Mucosa of rectum (tissue), 2 donors: ENCODE results near the gene TMEM19.
"Not testable (repeated sequence)": the region's sequence is repeated elsewhere in the genome, so short reads cannot be mapped to it uniquely, and the experiment has no call there.

Source experiments
- H3K27ac ChIP-seq, 2 donors: one replicate each; pipeline ENCODE4 v1.7.0; 2013; ENCODE audit warnings: inconsistent platforms in 2 of 2, low read depth in 2 of 2, low read length in 2 of 2
- H3K27me3 ChIP-seq, 2 donors: one replicate each; pipeline ENCODE4 v1.7.0; 2013; ENCODE audit warnings: low read length in 2 of 2; ENCODE audit not compliant: control insufficient read depth in 2 of 2, insufficient read depth in 2 of 2
- H3K36me3 ChIP-seq, 2 donors: one replicate each; pipeline ENCODE4 v1.7.0; 2013; ENCODE audit warnings: low read length in 2 of 2; ENCODE audit not compliant: control insufficient read depth in 2 of 2, insufficient read depth in 2 of 2
- H3K4me1 ChIP-seq, 2 donors: one replicate each; pipeline ENCODE4 v1.7.0; 2013; ENCODE audit warnings: low read length in 2 of 2, mild to moderate bottlenecking in 1 of 2; ENCODE audit not compliant: control insufficient read depth in 2 of 2, insufficient read depth in 2 of 2
- H3K4me3 ChIP-seq, 2 donors: one replicate each; pipeline ENCODE4 v1.7.0; 2013; ENCODE audit warnings: low read length in 2 of 2
- H3K9ac ChIP-seq, 2 donors: one replicate each; pipeline ENCODE4 v1.7.0; 2013; ENCODE audit warnings: low read length in 2 of 2, low read depth in 1 of 2, mild to moderate bottlenecking in 1 of 2
- H3K9me3 ChIP-seq, 2 donors: one replicate each; pipeline ENCODE4 v1.7.0; 2013; ENCODE audit warnings: low read length in 2 of 2; ENCODE audit not compliant: control insufficient read depth in 2 of 2
- donor health status: healthy.
- donor health status: Normal muscosa, but diverticular disease.

TMEM19 gene

GRCh38 chr12:71687172-71687571 lies 1.3 kb downstream of the TMEM19 start:
- peak overlapping the region; percentile 26 to 96 for H3K27ac ChIP-seq
- H3K36me3 ChIP-seq, result not testable (repeated sequence)

GRCh38 chr12:71688961-71689570 lies 3.2 kb downstream of the TMEM19 start:
- peak overlapping the region in 1 of 2 donors; percentile 8 for H3K9ac ChIP-seq
- H3K27ac ChIP-seq, result peak overlapping the region in 1 of 2 donors; percentile 33
- H3K27me3 ChIP-seq, result no peaks in the 10 kb centered on the region
- H3K4me1 ChIP-seq, result peaks cover 7 to 27% of the 10 kb centered on the region in 2 donors
- peak overlapping the region in 1 of 2 donors; percentile 90 for H3K4me3 ChIP-seq
- no peaks in the 10 kb centered on the region for H3K9me3 ChIP-seq
- no peaks in the 10 kb centered on the region for H3K36me3 ChIP-seq

More at GRCh38 chr12:71687172-71687571, 1.3 kb downstream of the TMEM19 start:
- H3K9me3 ChIP-seq, H3K27me3 ChIP-seq: not testable (repeated sequence)
- H3K4me3 ChIP-seq, result peak overlapping the region; percentile 90 to 94
- H3K9ac ChIP-seq, result peak overlapping the region; percentile 84 to 90
- peaks cover 0 to 21% of the 10 kb centered on the region in 2 donors for H3K4me1 ChIP-seq

GRCh38 chr12:71691504-71692129 lies 5.7 kb downstream of the TMEM19 start:
- Histone ChIP-seq H3K36me3 (no peaks in the 10 kb centered on the region), H3K9me3 (no peaks in the 10 kb centered on the region), H3K4me3 (no peak overlapping the region), H3K4me1 (peaks cover 19 to 38% of the 10 kb centered on the region in 2 donors), H3K27ac (peak overlapping the region in 1 of 2 donors; percentile 62), H3K9ac (no peak overlapping the region), H3K27me3 (no peaks in the 10 kb centered on the region)

- Histone ChIP-seq H3K27ac (peak overlapping the region; percentile 77 to 84), H3K9me3 (no peaks in the 10 kb centered on the region), H3K36me3 (peaks cover 2 to 9% of the 10 kb centered on the region in 2 donors), H3K4me1 (peaks cover 19 to 28% of the 10 kb centered on the region in 2 donors), H3K9ac (no peak overlapping the region), H3K4me3 (no peak overlapping the region), H3K27me3 (no peaks in the 10 kb centered on the region)
These were observed 7.2 kb downstream of the TMEM19 start for GRCh38 chr12:71693126-71693525.

GRCh38 chr12:71693651-71694050 lies 7.8 kb downstream of the TMEM19 start:
- H3K27ac ChIP-seq, result peak overlapping the region; percentile 77 to 84
- H3K27me3 ChIP-seq, H3K9me3 ChIP-seq, H3K9ac ChIP-seq: not testable (repeated sequence)
- peak overlapping the region in 1 of 2 donors; percentile 32 for H3K4me3 ChIP-seq
- H3K36me3 ChIP-seq, result peaks cover 3 to 13% of the 10 kb centered on the region in 2 donors
- H3K4me1 ChIP-seq, result peaks cover 19 to 24% of the 10 kb centered on the region in 2 donors

- peaks cover 8 to 18% of the 10 kb centered on the region in 2 donors for H3K36me3 ChIP-seq
These were observed 8.4 kb downstream of the TMEM19 start for GRCh38 chr12:71694099-71694820.

GRCh38 chr12:71695782-71696181 lies 9.9 kb downstream of the TMEM19 start:
- no peaks in the 10 kb centered on the region for H3K27me3 ChIP-seq
- no peak overlapping the region for H3K4me3 ChIP-seq
- H3K9ac ChIP-seq, result no peak overlapping the region
- peaks cover 19 to 24% of the 10 kb centered on the region in 2 donors for H3K4me1 ChIP-seq
- no peaks in the 10 kb centered on the region for H3K9me3 ChIP-seq
- H3K27ac ChIP-seq, result no peak overlapping the region
- H3K36me3 ChIP-seq, result peaks cover 16 to 27% of the 10 kb centered on the region in 2 donors

More at GRCh38 chr12:71694099-71694820, 8.4 kb downstream of the TMEM19 start:
- peak overlapping the region in 1 of 2 donors; percentile 32 for H3K4me3 ChIP-seq
- H3K4me1 ChIP-seq, result peaks cover 19 to 24% of the 10 kb centered on the region in 2 donors
- H3K9me3 ChIP-seq, result no peaks in the 10 kb centered on the region
- H3K27ac ChIP-seq, result peak overlapping the region; percentile 77 to 84
- H3K27me3 ChIP-seq, result no peaks in the 10 kb centered on the region
- H3K9ac ChIP-seq, result peak overlapping the region in 1 of 2 donors; percentile 22

GRCh38 chr12:71702181-71702580 lies 16.3 kb downstream of the TMEM19 start:
- H3K4me1 ChIP-seq, H3K4me3 ChIP-seq, H3K27ac ChIP-seq, H3K9me3 ChIP-seq, H3K27me3 ChIP-seq, H3K9ac ChIP-seq: not testable (repeated sequence)
- H3K36me3 ChIP-seq, result peaks cover 17 to 28% of the 10 kb centered on the region in 2 donors

GRCh38 chr12:71702590-71702989 lies 16.7 kb downstream of the TMEM19 start:
- H3K4me1 ChIP-seq, result no peaks in the 10 kb centered on the region
- H3K36me3 ChIP-seq, result peaks cover 15 to 25% of the 10 kb centered on the region in 2 donors
- no peak overlapping the region for H3K27ac ChIP-seq
- H3K27me3 ChIP-seq, result no peaks in the 10 kb centered on the region
- no peak overlapping the region for H3K9ac ChIP-seq
- H3K4me3 ChIP-seq, result no peak overlapping the region
- no peaks in the 10 kb centered on the region for H3K9me3 ChIP-seq

GRCh38 chr12:71703206-71703605 lies 17.3 kb downstream of the TMEM19 start:
- H3K9ac ChIP-seq, result no peak overlapping the region
- no peaks in the 10 kb centered on the region for H3K4me1 ChIP-seq
- no peaks in the 10 kb centered on the region for H3K27me3 ChIP-seq
- H3K27ac ChIP-seq, result no peak overlapping the region
- no peak overlapping the region for H3K4me3 ChIP-seq
- no peaks in the 10 kb centered on the region for H3K9me3 ChIP-seq
- peaks cover 15 to 20% of the 10 kb centered on the region in 2 donors for H3K36me3 ChIP-seq
